Adrenal gland (tissue), 12 donors: ENCODE data around the gene C1orf105. TPM values are rescaled to one million over a fixed set of nuclear protein-coding genes. Genes with fewer than 3 reads are reported as not detected.

Experiments
- DNase-seq, 7 donors: peaks; one replicate each; pipeline ENCODE4 v3.0.0-alpha.2; 2019 to 2020
- H3K27ac ChIP-seq, 5 donors: fragments of 200-600 bp; sonication (generic) in 4 of 5; 1 replicate in 3 of 5; 2 replicates in 2 of 5; pipeline versions ENCODE4 v1.5.1 to v1.8.0; 2016 to 2020; ENCODE audit warnings: mild to moderate bottlenecking in 1 of 5
- H3K27me3 ChIP-seq: fragments of 200-600 bp; 2 replicates; pipeline ENCODE4 v1.8.0; 2021
- H3K36me3 ChIP-seq, 2 donors: fragments of 200-600 bp; replicated peaks in 1 of 2; 1 replicate in 1 of 2; 2 replicates in 1 of 2; pipeline versions ENCODE4 v1.5.1 to v1.8.0; 2018 to 2022
- H3K4me1 ChIP-seq, 2 donors: fragments of 200-600 bp; replicated peaks in 1 of 2; 1 replicate in 1 of 2; 2 replicates in 1 of 2; pipeline versions ENCODE4 v1.5.1 to v1.8.0; 2018 to 2021
- H3K4me3 ChIP-seq, 4 donors: fragments of 200-600 bp; sonication (generic) in 3 of 4; one replicate each; pipeline ENCODE4 v1.5.1; 2016 to 2018
- H3K9me3 ChIP-seq, 3 donors: fragments of 200-600 bp; sonication (generic) in 1 of 3; replicated peaks in 1 of 3; 1 replicate in 2 of 3; 2 replicates in 1 of 3; pipeline versions ENCODE4 v1.5.1 to v1.8.0; 2016 to 2021
- POLR2A ChIP-seq, 2 donors: fragments of 450-650 bp; IDR thresholded peaks; one replicate each; pipeline ENCODE4 v1.6.1; 2017; ENCODE audit warnings: antibody characterized with exemption in 2 of 2, mild to moderate bottlenecking in 2 of 2, moderate library complexity in 1 of 2
- WGBS, 4 donors: extraction: QIAGEN DNeasy Blood & Tissue Kit in 2 of 4; methylation state at CpG; one replicate each; pipeline versions ENCODE4 v1.1.5 to v1.1.7; 2013 to 2017; 5-methylcytosine and 5-hydroxymethylcytosine counted together
- intact Hi-C, 2 donors: fragments of 100-400 bp; cut with DNase I; formaldehyde crosslinking; loops; one replicate each; pipeline versions ENCODE4 v1.14.1 to v1.15.0; 2022 to 2023
- polyA plus RNA-seq, 3 donors: library from polyadenylated mRNA; stranded (reverse); fragments of 200-250 nt in 2 of 3; fragments of 350-450 nt in 1 of 3; fragmentation: Illumina TruSeq in 1 of 3; extraction: RNeasy Lipid Tissue Mini Kit (QIAGEN cat#74804) in 1 of 3; gene quantifications; one replicate each; pipeline ENCODE4 v1.2.3, GENCODE V29; 2013 to 2014
- total RNA-seq, 9 donors: library from RNA; depleted of rRNA in 4 of 9; stranded (reverse); fragments of >200 nt in 4 of 9; fragments of 120-200 nt in 1 of 9; fragmentation: NEBNext Ultra II Directional in 1 of 9; extraction: Animal tissue kit (Norgen Biotek cat#: 25700) in 1 of 9; gene quantifications; one replicate each; pipeline versions ENCODE4 v1.1.0 to v1.2.4, GENCODE V29; 2013 to 2023
- TF ChIP-seq, protein P1 (sequence below), 6 experiments: fragments of 450-650 bp in 4 of 6; fragments of 200-600 bp in 2 of 6; sonication (generic) in 1 of 6; IDR thresholded peaks; 1 replicate in 5 of 6; 2 replicates in 1 of 6; pipeline versions ENCODE4 v1.5.1 to v1.8.0; 2016 to 2021; ENCODE audit warnings: antibody characterized with exemption in 6 of 6, mild to moderate bottlenecking in 2 of 6, moderate library complexity in 1 of 6
- donor health status: healthy with polysubstance abuse.
- donor health status: Bipolar disorder and iron deficiency.
- donor health status: DM: yes; HTN: yes; CAD: no.
- donor health status: DM: no; HTN: no; CAD: no.
- donor health status: DM: no; HTN: no; CAD: no.
- donor health status: DM: yes; HTN: yes; CAD: no.

C1orf105 gene
- total and polyA plus RNA-seq, 12 donors = 0.37 to 0.80 (median 0.39) TPM; not detected in 9

DNA sequence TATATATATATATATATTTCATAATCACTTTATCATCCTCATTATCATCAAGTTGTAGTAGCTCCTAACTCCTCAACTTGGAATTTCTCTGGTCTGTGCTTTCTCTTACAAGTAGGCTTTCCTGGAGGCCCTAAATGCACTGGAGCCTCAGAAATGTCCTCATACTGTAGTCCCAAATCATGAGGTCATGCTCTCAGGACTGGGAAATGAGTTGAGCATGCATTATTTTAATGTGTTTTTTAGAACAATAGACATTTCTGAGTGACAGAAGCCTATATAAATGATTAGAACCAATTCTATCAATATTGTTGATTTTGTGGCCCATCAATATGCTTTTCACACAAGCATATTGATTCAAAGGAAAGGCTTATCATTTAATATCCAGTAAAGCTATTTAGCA is 42.9 kb upstream of the C1orf105 start:
- Histone ChIP-seq H3K36me3 (no peaks in the 10 kb centered on the region), H3K4me1 (peaks cover 0 to 7% of the 10 kb centered on the region in 2 donors), H3K4me3 (no peak overlapping the region), H3K27ac (no peak overlapping the region), H3K9me3 (no peaks in the 10 kb centered on the region), H3K27me3 (no peaks in the 10 kb centered on the region)
- no peak for DNase-seq
- intact Hi-C loops = no loop called here
- TF ChIP-seq, protein P1, sequence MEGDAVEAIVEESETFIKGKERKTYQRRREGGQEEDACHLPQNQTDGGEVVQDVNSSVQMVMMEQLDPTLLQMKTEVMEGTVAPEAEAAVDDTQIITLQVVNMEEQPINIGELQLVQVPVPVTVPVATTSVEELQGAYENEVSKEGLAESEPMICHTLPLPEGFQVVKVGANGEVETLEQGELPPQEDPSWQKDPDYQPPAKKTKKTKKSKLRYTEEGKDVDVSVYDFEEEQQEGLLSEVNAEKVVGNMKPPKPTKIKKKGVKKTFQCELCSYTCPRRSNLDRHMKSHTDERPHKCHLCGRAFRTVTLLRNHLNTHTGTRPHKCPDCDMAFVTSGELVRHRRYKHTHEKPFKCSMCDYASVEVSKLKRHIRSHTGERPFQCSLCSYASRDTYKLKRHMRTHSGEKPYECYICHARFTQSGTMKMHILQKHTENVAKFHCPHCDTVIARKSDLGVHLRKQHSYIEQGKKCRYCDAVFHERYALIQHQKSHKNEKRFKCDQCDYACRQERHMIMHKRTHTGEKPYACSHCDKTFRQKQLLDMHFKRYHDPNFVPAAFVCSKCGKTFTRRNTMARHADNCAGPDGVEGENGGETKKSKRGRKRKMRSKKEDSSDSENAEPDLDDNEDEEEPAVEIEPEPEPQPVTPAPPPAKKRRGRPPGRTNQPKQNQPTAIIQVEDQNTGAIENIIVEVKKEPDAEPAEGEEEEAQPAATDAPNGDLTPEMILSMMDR (IDR thresholded peaks at IDR 0.05) = no peak
- no peak for TF ChIP-seq POLR2A (IDR thresholded peaks at IDR 0.05)

DNA sequence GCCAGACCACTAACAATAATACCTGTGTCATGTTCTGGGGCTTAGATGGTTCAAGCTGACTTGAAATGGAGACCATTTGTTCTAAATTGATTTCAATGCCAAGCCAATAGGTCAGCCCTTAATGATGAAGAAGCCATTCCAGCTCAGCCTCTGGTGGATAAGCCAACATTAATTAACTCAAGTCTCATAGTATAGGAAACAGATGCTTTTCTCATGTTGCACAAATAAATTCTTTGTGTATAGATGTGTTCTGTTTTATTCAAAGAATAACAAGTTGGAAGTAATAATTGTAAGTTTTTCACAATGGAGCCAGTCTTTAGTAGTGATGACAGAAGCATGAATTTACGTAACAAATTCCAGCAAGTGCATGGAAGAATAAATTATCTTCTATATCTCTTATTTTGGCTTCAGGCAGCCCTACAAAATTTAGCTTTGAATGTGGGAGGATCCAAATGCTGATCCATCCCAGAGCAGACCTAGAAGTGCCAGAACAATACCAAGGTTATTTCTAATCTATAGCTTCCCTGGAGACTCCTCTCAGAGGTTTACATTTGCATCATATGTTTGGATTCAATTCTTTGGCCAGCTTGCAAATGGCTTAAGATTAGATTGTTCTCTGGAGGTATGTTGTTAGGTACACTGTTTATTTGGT is 42.2 kb upstream of the C1orf105 start:
- H3K4me1 ChIP-seq = peaks cover 0 to 7% of the 10 kb centered on the region in 2 donors
- DNase-seq = no peak
- no peak overlapping the region for H3K27ac ChIP-seq
- no peaks in the 10 kb centered on the region for H3K27me3 ChIP-seq
- no peaks in the 10 kb centered on the region for H3K9me3 ChIP-seq
- 86 to 95% (median 92%) methylated on average over 1 of the region's 1 CpG for WGBS, 4 donors
- no peaks in the 10 kb centered on the region for H3K36me3 ChIP-seq
- intact Hi-C loops = no loop called here
- no peak overlapping the region for H3K4me3 ChIP-seq
- TF ChIP-seq, protein P1 (IDR thresholded peaks at IDR 0.05) = no peak
- no peak for TF ChIP-seq POLR2A (IDR thresholded peaks at IDR 0.05)

DNA sequence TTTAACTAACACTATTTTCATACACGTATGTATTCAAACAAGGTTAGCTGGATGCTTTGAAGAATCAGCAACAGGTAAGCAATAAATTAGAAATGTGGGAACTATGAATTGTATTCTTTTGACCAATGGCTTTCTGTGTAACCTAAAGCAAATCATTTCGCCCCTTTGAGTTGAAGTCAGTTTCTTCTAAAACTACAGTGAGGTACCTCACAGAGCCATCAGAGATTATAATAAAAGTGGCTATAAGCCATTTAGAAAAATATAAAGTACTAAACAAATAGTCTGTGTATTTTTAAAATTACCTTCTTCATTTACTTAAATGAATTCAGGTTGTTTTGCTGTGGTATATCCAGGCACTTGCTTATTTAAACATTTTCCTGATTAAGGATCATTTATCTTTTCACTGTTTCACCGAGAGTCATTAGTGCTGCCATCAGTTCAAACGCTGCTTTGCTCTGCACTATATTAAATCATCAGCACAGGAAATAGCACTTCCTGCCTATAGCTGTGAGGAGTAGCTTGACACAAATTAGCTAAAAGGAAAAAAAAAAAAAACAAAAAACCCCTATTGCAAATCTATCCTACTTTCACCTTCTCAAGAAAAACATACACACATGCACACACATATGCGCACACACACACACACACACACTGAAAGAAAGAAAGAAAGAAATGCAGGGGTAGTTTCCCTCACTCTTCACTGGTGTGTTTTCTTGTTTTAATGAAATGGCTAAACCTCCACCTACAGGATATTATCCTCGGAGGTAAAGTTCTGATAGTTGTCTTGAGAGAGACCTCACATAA is 39.8 kb upstream of the C1orf105 start:
- whole genome bisulfite sequencing, 4 donors = 57 to 63% (median 61%) methylated on average over 6 of the region's 6 CpGs
- Histone ChIP-seq H3K4me3 (no peak overlapping the region), H3K36me3 (no peaks in the 10 kb centered on the region), H3K4me1 (peaks cover 0 to 7% of the 10 kb centered on the region in 2 donors), H3K27me3 (no peaks in the 10 kb centered on the region), H3K9me3 (no peaks in the 10 kb centered on the region), H3K27ac (no peak overlapping the region)
- no peak for TF ChIP-seq POLR2A (IDR thresholded peaks at IDR 0.05)
- TF ChIP-seq, protein P1 (IDR thresholded peaks at IDR 0.05) = no peak
- intact Hi-C loops = no loop called here
- DNase-seq = no peak

DNA sequence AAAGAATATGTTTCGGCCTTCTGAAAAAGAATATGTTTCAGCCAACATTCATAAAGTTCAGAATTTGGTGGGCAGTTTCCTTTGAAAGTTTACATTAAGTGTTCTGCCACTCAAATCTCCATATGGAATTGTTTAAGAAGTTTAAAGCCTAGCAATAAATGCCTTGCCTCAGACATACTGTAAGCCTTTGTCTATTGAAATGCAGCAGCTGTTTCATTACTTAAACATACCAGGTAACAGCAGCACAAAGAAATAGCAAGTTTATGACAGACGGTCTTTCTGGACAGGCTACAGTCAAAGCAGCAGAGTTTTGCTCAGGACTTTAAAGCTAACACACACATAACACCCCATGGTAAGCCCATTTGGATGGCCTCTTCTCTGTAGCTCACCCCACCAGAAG is 38.5 kb upstream of the C1orf105 start:
- H3K4me3 ChIP-seq = no peak overlapping the region
- no peaks in the 10 kb centered on the region for H3K9me3 ChIP-seq
- intact Hi-C loops = no loop called here
- H3K36me3 ChIP-seq = no peaks in the 10 kb centered on the region
- no peak overlapping the region for H3K27ac ChIP-seq
- no peaks in the 10 kb centered on the region for H3K27me3 ChIP-seq
- no peak for DNase-seq
- 85 to 100% (median 94%) methylated on average over 2 of the region's 2 CpGs for WGBS, 4 donors
- H3K4me1 ChIP-seq = peaks cover 0 to 7% of the 10 kb centered on the region in 2 donors
- no peak for TF ChIP-seq POLR2A (IDR thresholded peaks at IDR 0.05)
- TF ChIP-seq, protein P1 (IDR thresholded peaks at IDR 0.05) = no peak
